Ishikawa (cell line): ENCODE data around the gene CT47A1.

Source experiments
- CEBPB ChIP-seq: IDR thresholded peaks from 2 replicates; pipeline ENCODE4 v1.6.1; 2012
- CREB1 ChIP-seq: IDR thresholded peaks from 2 replicates; pipeline ENCODE4 v1.6.1; 2012; ENCODE audit warnings: low read depth
- EGR1 ChIP-seq: IDR thresholded peaks from 2 replicates; pipeline ENCODE4 v1.6.1; 2012
- EP300 ChIP-seq: IDR thresholded peaks from 2 replicates; pipeline ENCODE4 v1.6.1; 2012; ENCODE audit warnings: borderline replicate concordance
- FOXM1 ChIP-seq: IDR thresholded peaks from 2 replicates; pipeline ENCODE4 v1.6.1; 2012; ENCODE audit warnings: low read depth, borderline replicate concordance
- MAX ChIP-seq: IDR thresholded peaks from 2 replicates; pipeline ENCODE4 v1.6.1; 2012
- NFIC ChIP-seq: IDR thresholded peaks from 2 replicates; pipeline ENCODE4 v1.6.1; 2012
- RAD21 ChIP-seq: IDR thresholded peaks from 2 replicates; pipeline ENCODE4 v1.6.1; 2012; ENCODE audit warnings: low read depth
- REST ChIP-seq: IDR thresholded peaks from 2 replicates; pipeline ENCODE4 v1.6.1; 2012; ENCODE audit warnings: low read depth, mild to moderate bottlenecking
- TAF1 ChIP-seq: IDR thresholded peaks from 2 replicates; pipeline ENCODE4 v1.6.1; 2012; ENCODE audit warnings: low read depth, mild to moderate bottlenecking
- TCF12 ChIP-seq: IDR thresholded peaks from 2 replicates; pipeline ENCODE4 v1.6.1; 2012; ENCODE audit warnings: low read depth
- TEAD4 ChIP-seq: IDR thresholded peaks from 2 replicates; pipeline ENCODE4 v1.6.1; 2012
- USF1 ChIP-seq: IDR thresholded peaks from 2 replicates; pipeline ENCODE4 v1.6.1; 2012
- YY1 ChIP-seq: IDR thresholded peaks from 2 replicates; pipeline ENCODE4 v1.6.1; 2012; ENCODE audit warnings: low read depth
- ZBTB7A ChIP-seq: IDR thresholded peaks from 2 replicates; pipeline ENCODE4 v1.6.1; 2012; ENCODE audit warnings: low read depth

Gene CT47A1

GRCh38 chrX:121013897-121014455, 28.4 kb upstream of the CT47A1 start:
- TF ChIP-seq FOXM1 (no peak), CREB1 (no peak), EGR1 (no peak), MAX (no peak), REST (no peak), CEBPB (no peak), TEAD4 (no peak), NFIC (no peak), TAF1 (no peak), TCF12 (no peak), EP300 (no peak), YY1 (no peak), USF1 (no peak), ZBTB7A (no peak), RAD21 (no peak)

- TF ChIP-seq RAD21 (no peak), EGR1 (no peak)
Observed at GRCh38 chrX:121011254-121011653, 25.7 kb upstream of the CT47A1 start.

- TF ChIP-seq NFIC, result no peak
- no peak for TF ChIP-seq RAD21
- no peak for TF ChIP-seq TEAD4
- no peak for TF ChIP-seq CREB1
- no peak for TF ChIP-seq ZBTB7A
- no peak for TF ChIP-seq REST
- no peak for TF ChIP-seq MAX
- TF ChIP-seq CEBPB, result no peak
- TF ChIP-seq USF1, result no peak
- TF ChIP-seq EP300, result no peak
- TF ChIP-seq EGR1, result no peak
- TF ChIP-seq TAF1, result no peak
- TF ChIP-seq YY1, result no peak
- TF ChIP-seq FOXM1, result no peak
- no peak for TF ChIP-seq TCF12
Observed at GRCh38 chrX:121010218-121010617, 24.7 kb upstream of the CT47A1 start.

GRCh38 chrX:121009764-121010163, 24.2 kb upstream of the CT47A1 start:
- TF ChIP-seq CEBPB (no peak), EP300 (no peak), USF1 (no peak), ZBTB7A (no peak), REST (no peak), RAD21 (no peak), TCF12 (no peak), TAF1 (no peak)
